GM21390 (cell line): Measurements from ENCODE around the gene TNFRSF6B.

Experiments used
- ATAC-seq: cut with Tn5 transposase; IDR thresholded peaks from one replicate; pipeline ENCODE4 v1.9.1; 2021; ENCODE audit not compliant: unreplicated experiment

Gene TNFRSF6B

DNA sequence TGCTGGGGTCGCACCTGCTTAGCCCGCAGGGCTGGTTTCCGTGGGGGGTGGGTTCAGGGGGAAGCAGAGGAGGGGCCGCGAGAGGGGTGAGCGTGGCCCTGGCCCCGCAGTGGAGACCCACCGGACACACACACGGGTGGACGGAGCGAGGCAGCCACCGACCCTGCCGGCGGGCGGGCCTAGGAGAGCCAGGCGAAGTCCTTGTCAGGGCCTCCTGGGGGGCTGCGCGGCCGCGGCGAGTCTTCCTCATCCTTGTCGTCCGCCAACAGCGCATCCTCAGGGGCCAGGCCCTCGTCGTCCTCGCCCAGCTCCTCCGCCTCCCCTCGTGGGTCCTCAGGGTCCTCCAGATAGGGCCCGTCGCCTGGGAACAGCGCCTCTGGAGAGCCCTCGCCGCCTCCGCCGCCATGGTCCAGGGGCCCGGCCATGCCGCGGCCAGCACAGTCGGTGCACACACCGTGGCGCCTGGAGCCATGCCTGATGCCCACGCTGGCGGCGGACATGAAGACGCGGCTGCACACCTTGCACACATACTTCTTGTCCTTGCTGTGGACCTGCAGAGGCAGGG, 50.4 kb downstream of the TNFRSF6B start:
- no peak for ATAC-seq

DNA sequence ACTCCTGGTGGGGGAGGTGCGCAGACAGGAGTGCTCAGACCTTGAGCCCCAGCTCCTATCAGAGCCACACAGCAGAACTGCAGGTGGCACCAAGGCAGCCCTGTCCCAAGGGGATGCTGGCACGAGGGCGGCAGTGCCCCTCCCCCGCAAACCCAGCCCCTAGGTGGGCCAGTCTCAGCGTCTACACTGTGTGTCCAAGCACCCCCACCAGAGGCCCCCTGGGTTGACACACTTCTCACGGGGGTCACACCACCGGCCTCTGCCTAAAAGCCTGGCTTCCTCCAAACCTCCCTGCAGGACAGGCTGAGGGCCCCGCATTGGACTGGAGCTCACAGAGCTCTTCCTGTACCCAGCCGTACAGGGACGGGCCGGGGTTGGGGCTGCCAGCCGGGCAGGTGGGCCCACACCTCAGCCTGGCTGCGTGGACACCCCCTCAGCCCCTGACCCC, 51.2 kb downstream of the TNFRSF6B start:
- ATAC-seq = no peak
